Neural progenitor cell (in vitro differentiated cells): ENCODE results near the gene F8.
"Not testable (repeated sequence)": the region's sequence is repeated elsewhere in the genome, so short reads cannot be mapped to it uniquely, and the experiment has no call there.

Source experiments
- CTCF ChIP-seq: fragments of 200-600 bp; sonication (generic); IDR thresholded peaks from 2 replicates; pipeline ENCODE4 v1.5.1; 2017; ENCODE audit warnings: antibody characterized with exemption, mild to moderate bottlenecking
- EZH2phosphoT487 ChIP-seq: fragments of 200-600 bp; sonication (generic); IDR thresholded peaks from 2 replicates; pipeline ENCODE4 v1.6.1; 2017; ENCODE audit warnings: antibody characterized with exemption

GRCh38 chrX:154939265-154939664, 83.3 kb downstream of the F8 start:
- TF ChIP-seq CTCF, EZH2phosphoT487: not testable (repeated sequence)
